MM.1S (cell line): ENCODE measurements around the gene ITGA4.

Experiments used
- EZH2 ChIP-seq: fragments of 300-600 bp; sonication (generic); optimal IDR thresholded peaks from 2 replicates; pipeline ENCODE3; 2017; ENCODE audit warnings: low read depth, mild to moderate bottlenecking, antibody characterized with exemption, low read length, mixed read lengths
- EZH2phosphoT487 ChIP-seq: fragments of 300-600 bp; sonication (generic); IDR thresholded peaks from 2 replicates; pipeline ENCODE4 v1.6.1; 2018; ENCODE audit warnings: antibody characterized with exemption, low read length
- TF ChIP-seq, protein P1 (sequence below): fragments of 300-600 bp; sonication (generic); IDR thresholded peaks from 2 replicates; pipeline ENCODE4 v1.5.1; 2016; ENCODE audit warnings: antibody characterized with exemption, low read length, mixed read lengths

DNA sequence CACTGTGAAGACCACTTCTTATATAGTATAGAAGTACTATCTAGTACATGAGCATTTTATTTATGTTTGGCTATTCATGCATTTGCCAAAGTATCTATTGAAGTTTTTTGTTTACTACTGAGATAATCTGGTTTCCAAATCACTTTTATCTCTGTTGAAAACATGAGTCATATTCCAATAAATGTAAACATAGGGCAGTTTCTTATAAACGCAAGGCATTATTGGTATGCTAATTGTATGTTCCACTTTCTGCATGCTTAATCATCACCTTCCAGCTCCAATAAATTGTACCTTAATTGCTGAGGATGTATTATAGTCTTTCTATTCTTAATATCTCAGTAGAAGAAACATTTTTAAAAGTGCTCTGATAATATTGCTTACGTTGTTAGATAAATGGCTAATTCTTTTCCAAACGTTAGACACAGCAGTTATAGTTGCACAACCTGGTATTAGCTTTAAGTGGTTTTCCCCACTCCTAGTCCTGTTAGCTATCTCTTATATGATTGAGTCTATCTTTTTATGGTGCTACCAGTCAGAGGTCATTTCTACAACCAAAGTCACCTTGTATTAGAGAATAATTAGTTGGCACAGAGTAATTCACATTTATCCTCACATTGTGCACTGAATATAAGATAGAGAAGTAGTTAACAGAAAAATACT, 17.2 kb downstream of the ITGA4 start:
- TF ChIP-seq, protein P1, sequence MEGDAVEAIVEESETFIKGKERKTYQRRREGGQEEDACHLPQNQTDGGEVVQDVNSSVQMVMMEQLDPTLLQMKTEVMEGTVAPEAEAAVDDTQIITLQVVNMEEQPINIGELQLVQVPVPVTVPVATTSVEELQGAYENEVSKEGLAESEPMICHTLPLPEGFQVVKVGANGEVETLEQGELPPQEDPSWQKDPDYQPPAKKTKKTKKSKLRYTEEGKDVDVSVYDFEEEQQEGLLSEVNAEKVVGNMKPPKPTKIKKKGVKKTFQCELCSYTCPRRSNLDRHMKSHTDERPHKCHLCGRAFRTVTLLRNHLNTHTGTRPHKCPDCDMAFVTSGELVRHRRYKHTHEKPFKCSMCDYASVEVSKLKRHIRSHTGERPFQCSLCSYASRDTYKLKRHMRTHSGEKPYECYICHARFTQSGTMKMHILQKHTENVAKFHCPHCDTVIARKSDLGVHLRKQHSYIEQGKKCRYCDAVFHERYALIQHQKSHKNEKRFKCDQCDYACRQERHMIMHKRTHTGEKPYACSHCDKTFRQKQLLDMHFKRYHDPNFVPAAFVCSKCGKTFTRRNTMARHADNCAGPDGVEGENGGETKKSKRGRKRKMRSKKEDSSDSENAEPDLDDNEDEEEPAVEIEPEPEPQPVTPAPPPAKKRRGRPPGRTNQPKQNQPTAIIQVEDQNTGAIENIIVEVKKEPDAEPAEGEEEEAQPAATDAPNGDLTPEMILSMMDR: no peak
- TF ChIP-seq EZH2: no peak
- no peak for TF ChIP-seq EZH2phosphoT487
